HG03558 (cell line): ENCODE results near the gene BACH2.
A peak's percentile ranks its signal among the peaks of the same experiment; 100 is the strongest.

ENCODE experiments used
- ATAC-seq: cut with Tn5 transposase; IDR thresholded peaks from one replicate; pipeline ENCODE4 v1.9.1; 2021; ENCODE audit warnings: moderate number of reproducible peaks; ENCODE audit not compliant: unreplicated experiment; ENCODE audit errors: extremely low read depth

Gene BACH2

DNA sequence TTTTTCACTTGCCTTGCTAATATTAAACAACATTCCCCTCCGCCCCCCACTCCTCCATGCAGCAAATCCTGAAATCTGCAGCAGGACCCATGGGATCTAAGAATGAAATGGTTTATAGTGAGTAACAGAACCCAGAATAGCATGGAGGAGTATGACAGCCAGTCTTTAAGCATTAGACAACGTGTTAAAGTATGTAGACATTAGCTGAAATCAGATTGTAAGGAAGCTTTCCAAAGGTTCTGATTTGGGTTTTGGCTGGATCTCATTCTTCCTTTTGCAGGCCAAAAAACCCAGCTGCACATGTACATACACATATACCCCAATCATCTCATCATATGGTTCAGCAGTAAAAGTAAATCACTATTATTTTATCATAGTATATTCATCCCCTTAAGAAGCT, 275.9 kb downstream of the BACH2 start:
- no peak for ATAC-seq

GRCh38 chr6:90019216-90019615, 277.4 kb downstream of the BACH2 start:
- no peak for ATAC-seq

DNA sequence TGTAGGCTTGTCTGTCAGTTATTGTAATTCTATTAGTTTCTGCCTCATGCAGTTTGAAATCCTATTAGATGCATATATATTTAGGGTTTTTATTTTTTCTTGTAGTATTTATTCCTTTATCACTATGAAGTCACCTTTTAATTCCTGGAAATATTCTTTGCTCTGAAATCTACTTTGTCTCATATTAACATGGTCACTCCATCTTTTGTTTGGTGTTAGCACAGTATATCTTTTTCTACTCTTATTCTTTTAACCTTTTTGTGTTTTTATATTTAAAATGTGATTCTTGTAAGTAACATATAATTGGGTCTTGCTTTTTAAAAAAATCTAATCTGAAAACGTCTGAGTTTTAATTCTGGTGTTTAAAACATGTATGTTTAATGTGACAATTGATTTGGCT, 280.8 kb downstream of the BACH2 start:
- ATAC-seq, result no peak

GRCh38 chr6:90008908-90009501, 287.6 kb downstream of the BACH2 start:
- no peak for ATAC-seq

DNA sequence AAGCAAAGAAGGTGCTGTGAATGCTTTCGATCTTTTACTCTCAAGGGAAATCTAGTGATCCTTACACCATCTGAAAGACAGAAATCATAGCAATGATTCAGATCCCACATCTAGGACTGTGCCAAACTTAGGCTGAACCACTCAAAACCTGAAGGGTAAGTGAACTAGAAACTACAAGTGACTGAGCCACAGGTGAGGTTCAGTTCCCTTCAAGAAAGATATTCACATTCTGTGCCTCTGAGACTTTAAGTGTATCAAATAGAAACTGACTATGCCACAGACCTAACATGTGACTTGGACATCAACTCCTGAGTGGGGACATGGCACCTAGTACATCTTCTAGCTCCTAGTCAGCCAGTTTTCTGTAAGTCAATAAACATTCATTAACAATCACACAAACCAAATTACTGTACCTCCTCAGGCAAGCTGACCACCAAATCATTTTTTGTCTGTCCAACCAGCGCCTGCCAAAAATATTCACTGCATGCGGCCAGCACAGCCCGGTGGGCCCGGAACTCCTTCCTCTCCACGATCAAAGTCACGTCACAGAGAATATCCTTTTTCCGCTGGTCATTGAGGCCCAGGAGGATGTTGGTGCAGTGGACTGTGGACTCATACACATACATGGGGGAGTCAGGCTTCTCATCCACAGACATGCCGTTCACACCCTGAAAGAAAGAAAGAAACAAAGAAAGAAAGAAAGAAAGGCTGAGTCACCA, 288.3 kb downstream of the BACH2 start:
- peak; percentile 55 for ATAC-seq

DNA sequence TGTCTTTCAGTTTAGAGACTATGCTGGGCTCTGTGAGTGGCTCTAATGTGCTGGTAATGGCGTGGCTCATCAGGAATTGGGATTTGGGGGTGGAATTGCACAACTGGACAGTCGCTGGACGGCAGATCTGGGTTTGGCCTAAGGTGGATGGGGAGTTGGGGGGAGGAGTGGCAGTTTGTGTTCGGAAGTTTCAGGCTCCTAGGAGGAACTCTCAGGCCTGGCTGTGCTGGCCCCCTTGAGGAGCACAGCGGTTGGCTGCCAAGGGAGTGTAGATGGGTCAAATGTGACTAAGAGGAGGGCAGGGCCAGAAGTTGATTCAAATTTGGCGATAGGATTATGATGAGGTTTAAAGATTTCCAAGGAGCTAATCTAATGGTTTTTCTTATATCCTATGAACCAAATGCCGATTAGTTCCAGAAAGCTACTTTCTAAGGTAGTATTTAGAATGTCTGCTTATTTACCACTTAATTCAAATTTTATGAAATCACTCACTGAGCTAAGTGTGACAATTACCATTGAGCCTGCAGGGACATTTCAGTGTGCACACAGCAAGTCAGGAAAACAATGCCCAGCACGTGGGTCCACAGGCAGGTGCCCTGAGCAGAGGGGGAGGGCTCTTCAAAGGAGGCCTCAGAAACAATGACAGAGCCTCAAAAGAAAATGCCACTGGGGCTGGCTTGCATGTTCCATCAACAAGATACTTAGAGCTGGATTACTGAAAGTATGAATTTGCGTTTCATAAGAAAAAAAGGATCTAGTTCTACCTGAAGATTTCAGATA, 291.4 kb downstream of the BACH2 start:
- ATAC-seq, result no peak

DNA sequence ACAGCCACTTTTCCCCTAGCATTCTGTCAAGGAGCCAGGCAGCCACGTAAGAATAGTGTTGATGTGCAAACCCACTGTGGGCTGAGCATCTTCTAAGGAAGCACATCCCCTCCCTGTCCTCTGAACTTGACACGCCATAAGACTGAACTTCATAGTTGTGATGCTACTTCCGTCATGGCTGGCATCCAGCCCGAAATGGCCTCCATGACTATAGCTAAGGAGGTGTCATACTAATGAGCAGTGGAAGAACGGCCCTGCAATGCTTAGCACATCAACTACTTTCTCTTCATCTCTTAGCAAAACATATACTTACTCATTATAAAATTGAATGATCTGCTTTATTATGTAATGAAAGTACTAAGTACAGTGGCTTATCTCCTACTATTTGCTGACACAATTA, 292.1 kb downstream of the BACH2 start:
- no peak for ATAC-seq

DNA sequence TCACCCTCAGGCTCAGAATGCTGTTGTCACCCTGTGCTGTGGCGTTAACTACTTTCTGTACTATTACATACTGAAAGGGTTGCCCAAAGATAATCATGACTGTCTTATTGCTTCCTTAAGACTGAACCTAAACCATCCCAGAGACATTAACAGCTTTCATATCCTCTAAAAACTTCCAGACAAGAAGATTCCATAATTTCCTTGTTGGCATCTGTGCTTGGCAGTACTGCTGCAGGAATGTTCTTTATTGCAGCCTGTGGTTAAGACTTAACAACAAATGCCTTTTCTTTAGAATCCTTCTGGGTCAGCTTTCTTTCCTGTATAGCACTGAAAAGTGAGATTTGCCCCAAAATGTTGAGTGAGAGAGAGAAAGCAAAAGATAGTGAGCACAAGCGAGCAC, 292.7 kb downstream of the BACH2 start:
- no peak for ATAC-seq

DNA sequence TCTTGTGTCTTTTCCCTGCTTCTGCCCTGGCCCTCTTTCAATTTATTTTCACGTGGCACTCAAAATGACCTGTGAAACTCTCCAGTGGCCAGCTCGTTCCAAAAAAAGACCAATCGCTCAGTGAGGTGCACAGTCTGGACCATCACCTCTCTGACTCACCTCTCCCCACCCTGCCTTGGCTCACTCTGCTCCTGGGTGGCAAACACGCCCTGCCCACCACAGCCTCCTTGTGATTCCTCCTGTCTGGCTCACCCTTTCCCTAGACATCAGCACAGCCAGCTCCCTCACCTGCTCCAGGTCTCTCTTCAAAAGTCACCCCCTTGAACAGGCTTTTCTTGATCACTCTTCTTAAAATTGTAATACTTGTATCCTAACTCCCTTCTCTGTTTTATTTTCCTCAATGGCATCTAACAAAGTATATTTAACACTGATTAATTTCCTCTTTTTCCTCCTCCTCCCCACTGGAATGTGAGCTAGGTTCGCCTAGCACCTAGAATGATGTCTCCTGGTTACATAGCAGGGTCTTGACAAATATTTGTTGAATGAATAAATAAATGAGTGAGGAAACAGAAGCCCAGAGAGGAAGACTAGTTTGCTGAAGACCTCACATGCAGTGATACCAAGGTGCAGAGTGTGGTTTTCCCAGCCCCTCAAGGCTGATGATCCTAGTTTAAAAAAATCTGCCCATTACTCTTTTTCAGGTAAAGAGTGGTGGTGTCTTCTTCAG, 293.4 kb downstream of the BACH2 start:
- ATAC-seq, result no peak

- no peak for ATAC-seq
Measured at GRCh38 chr6:90000864-90001731, 295.5 kb downstream of the BACH2 start.

DNA sequence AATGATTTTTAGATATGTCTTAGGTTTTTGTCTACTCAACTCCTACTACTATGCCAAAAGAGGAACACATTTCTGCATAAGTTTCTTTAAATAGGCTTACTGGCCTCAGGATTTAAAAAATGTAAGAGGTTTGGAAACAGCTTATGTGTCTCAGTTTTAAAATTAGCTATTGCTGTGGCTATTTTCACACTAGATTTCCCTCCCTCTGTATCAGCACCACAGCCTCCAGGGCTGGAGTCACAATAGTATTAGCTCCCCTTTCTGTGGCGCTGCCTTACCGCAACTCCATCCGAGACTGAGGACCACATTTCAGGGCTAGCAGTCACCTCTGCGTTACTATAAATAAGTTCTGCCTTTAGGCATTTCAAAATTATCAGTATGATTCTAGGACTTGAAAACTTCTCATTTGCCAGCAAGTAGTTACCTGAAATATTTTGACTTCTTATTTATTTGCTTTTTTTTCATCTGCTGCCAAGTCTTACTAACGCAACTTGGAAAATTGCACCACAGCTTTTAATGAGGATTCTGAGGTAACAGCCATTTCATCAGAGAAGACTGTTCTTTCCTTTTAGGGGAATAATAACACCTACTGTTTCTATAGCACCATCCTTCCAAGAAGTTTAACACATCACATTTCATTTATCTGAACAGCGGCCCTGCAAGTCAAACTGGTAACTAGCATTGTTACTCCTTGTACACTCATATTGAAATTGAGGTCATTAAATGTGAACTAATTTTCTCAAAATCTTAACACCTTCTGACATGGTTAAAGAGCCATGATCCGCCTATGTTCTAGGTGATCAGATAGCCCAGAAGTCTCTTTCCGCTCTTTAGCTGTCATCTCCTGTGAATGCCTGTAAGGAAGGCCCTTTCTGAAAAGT, 296.5 kb downstream of the BACH2 start:
- no peak for ATAC-seq

DNA sequence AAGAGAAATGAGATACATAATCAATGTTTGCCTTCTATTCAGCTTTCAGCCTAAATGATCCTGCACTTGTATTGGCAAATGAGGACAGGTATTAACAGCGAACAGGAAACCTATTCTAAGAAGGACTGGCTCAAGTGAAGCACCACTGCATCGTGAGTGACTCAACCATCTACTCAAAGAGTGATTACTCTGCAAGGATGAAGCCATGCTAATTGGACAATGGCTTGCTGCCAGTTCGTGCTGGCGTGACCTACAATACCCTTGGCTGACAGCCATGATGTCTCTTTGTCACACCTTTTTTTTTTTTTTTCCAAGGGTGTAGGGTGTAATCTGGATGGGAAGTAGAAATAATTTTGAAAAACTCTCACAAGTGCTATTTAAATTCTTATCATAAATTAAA, 297.5 kb downstream of the BACH2 start:
- no peak for ATAC-seq

- no peak for ATAC-seq
Measured at GRCh38 chr6:89997456-89998445, 298.9 kb downstream of the BACH2 start.

GRCh38 chr6:89993411-89993810, 303.2 kb downstream of the BACH2 start:
- no peak for ATAC-seq

DNA sequence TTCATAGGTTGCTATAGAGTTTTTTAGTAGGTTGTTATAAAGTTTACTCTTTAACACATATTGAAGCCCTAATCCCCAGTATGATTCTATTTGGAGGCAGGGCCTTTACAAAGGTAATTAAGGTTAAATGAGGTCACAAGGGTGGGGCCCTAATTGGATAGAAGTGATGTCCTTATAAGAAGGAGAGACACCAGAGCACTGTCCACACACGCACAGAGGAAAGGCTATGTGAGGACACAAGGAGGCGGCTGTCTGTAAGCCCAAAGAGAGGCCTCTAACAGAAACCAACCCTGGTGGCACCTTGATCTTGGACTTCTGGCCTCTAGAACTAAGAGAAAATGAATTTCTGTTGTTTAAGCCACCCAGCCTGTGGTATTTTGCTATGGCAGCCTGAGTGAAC, 303.8 kb downstream of the BACH2 start:
- no peak for ATAC-seq

DNA sequence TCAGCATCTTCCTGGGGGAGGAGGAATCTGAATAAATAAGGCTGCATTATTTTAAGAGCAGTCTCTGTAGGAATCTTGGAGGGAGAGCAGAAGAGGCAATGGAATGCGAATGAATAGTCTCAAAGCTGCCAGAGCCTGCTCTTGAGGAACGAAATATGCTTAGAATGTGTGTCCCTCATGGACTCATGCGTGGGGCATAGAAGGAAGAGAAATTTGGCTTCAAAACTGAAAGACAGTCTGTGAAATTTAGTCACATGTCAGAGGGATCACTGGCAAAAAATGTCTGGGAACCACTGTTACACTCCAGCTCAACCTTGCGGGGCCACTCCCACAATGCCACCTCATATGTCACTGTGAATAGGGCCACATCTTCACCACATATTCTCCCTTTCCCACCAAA, 306.9 kb downstream of the BACH2 start:
- no peak for ATAC-seq

- no peak for ATAC-seq
Measured at GRCh38 chr6:89987830-89988229, 308.8 kb downstream of the BACH2 start.

DNA sequence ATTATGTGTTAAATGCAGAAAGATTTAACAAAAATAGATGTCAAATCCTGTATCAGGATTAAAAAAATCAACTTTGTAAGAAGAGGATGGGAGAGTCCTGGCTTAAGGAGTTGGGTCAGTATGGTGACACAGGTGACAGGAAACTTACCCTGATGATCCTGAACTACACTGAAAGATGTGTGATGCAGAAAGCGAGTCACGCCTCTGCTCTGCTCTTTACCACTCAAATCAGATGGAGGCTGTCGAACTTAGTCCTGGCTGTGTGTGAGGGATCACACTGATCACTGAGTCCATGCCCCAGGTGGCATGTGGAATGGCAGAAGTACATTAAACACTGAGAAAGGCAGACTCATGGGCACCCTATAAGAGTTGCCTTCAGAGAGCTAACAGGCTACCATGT, 309.5 kb downstream of the BACH2 start:
- no peak for ATAC-seq
